Parathyroid adenoma (tissue), 2 donors: Measurements from ENCODE around the gene WWTR1.

Source experiments
- H2AFZ ChIP-seq: fragments of 300-600 bp; sonication (generic); one replicate; pipeline ENCODE4 v1.7.0; 2017; ENCODE audit warnings: antibody characterized with exemption, mild to moderate bottlenecking
- H3K27ac ChIP-seq: fragments of 300-600 bp; sonication (generic); one replicate; pipeline ENCODE4 v1.7.0; 2017
- H3K27me3 ChIP-seq: fragments of 300-600 bp; sonication (generic); one replicate; pipeline ENCODE4 v1.7.0; 2017; ENCODE audit warnings: low read length; ENCODE audit not compliant: control insufficient read depth, insufficient read depth
- H3K36me3 ChIP-seq: fragments of 300-600 bp; sonication (generic); one replicate; pipeline ENCODE4 v1.7.0; 2017; ENCODE audit warnings: low read length; ENCODE audit not compliant: control insufficient read depth, insufficient read depth
- H3K4me1 ChIP-seq: fragments of 300-600 bp; sonication (generic); one replicate; pipeline ENCODE4 v1.7.0; 2017; ENCODE audit warnings: control low read depth
- H3K4me2 ChIP-seq: fragments of 300-600 bp; sonication (generic); one replicate; pipeline ENCODE4 v1.7.0; 2017; ENCODE audit warnings: low read length
- H3K4me3 ChIP-seq: fragments of 300-600 bp; sonication (generic); one replicate; pipeline ENCODE4 v1.7.0; 2017; ENCODE audit warnings: low read depth, low read length
- H3K79me2 ChIP-seq: fragments of 300-600 bp; sonication (generic); one replicate; pipeline ENCODE4 v1.7.0; 2017; ENCODE audit warnings: control low read depth
- H3K9ac ChIP-seq: fragments of 300-600 bp; sonication (generic); one replicate; pipeline ENCODE4 v1.7.0; 2017; ENCODE audit warnings: mild to moderate bottlenecking
- H3K9me3 ChIP-seq: fragments of 300-600 bp; sonication (generic); one replicate; pipeline ENCODE4 v1.7.0; 2017; ENCODE audit warnings: low read length; ENCODE audit not compliant: control insufficient read depth
- CTCF ChIP-seq: fragments of 300-600 bp; sonication (generic); IDR thresholded peaks from one replicate; pipeline ENCODE4 v1.7.0; 2017; ENCODE audit warnings: antibody characterized with exemption, mild to moderate bottlenecking
- donor health status: primary hyperparathyroidism.

The WWTR1 gene

GRCh38 chr3:149646181-149646766 lies 11.6 kb downstream of the WWTR1 start:
- H2AFZ ChIP-seq, result no peak overlapping the region
- H3K79me2 ChIP-seq, result peaks cover 26% of the 10 kb centered on the region
- H3K27me3 ChIP-seq, result no peaks in the 10 kb centered on the region
- no peaks in the 10 kb centered on the region for H3K9me3 ChIP-seq
- H3K4me1 ChIP-seq, result peaks cover 11% of the 10 kb centered on the region
- H3K4me3 ChIP-seq, result no peak overlapping the region
- no peak overlapping the region for H3K27ac ChIP-seq
- TF ChIP-seq CTCF, result no peak
- no peak overlapping the region for H3K4me2 ChIP-seq
- no peak overlapping the region for H3K9ac ChIP-seq
- H3K36me3 ChIP-seq, result no peaks in the 10 kb centered on the region

- Histone ChIP-seq H3K79me2 (peaks cover 21% of the 10 kb centered on the region), H3K27me3 (no peaks in the 10 kb centered on the region), H3K4me2 (no peak overlapping the region), H3K4me1 (peaks cover 13% of the 10 kb centered on the region), H2AFZ (no peak overlapping the region), H3K27ac (no peak overlapping the region), H3K4me3 (no peak overlapping the region), H3K9me3 (no peaks in the 10 kb centered on the region), H3K36me3 (no peaks in the 10 kb centered on the region), H3K9ac (no peak overlapping the region)
- no peak for TF ChIP-seq CTCF
Observed at GRCh38 chr3:149643963-149644362, 13.9 kb downstream of the WWTR1 start.

GRCh38 chr3:149643482-149643798 lies 14.4 kb downstream of the WWTR1 start:
- Histone ChIP-seq H3K4me2 (no peak overlapping the region), H3K4me1 (peaks cover 15% of the 10 kb centered on the region), H3K36me3 (no peaks in the 10 kb centered on the region), H3K27ac (no peak overlapping the region), H2AFZ (no peak overlapping the region), H3K27me3 (no peaks in the 10 kb centered on the region), H3K79me2 (peaks cover 21% of the 10 kb centered on the region), H3K9ac (no peak overlapping the region), H3K4me3 (no peak overlapping the region), H3K9me3 (no peaks in the 10 kb centered on the region)
- no peak for TF ChIP-seq CTCF

- Histone ChIP-seq H3K36me3 (no peaks in the 10 kb centered on the region), H3K9ac (no peak overlapping the region), H3K27me3 (no peaks in the 10 kb centered on the region), H3K27ac (no peak overlapping the region), H3K4me2 (no peak overlapping the region), H3K9me3 (no peaks in the 10 kb centered on the region), H3K79me2 (peaks cover 24% of the 10 kb centered on the region), H3K4me1 (peaks cover 15% of the 10 kb centered on the region), H3K4me3 (no peak overlapping the region), H2AFZ (no peak overlapping the region)
- no peak for TF ChIP-seq CTCF
Observed at GRCh38 chr3:149640976-149641728, 16.7 kb downstream of the WWTR1 start.

- H3K27ac ChIP-seq, result peak overlapping the region; percentile 31
- H3K79me2 ChIP-seq, result peaks cover 36% of the 10 kb centered on the region
- H3K4me1 ChIP-seq, result peaks cover 23% of the 10 kb centered on the region
- H3K9me3 ChIP-seq, result no peaks in the 10 kb centered on the region
- no peak overlapping the region for H3K4me2 ChIP-seq
- no peak overlapping the region for H3K4me3 ChIP-seq
- H3K36me3 ChIP-seq, result no peaks in the 10 kb centered on the region
- H3K9ac ChIP-seq, result no peak overlapping the region
- no peaks in the 10 kb centered on the region for H3K27me3 ChIP-seq
- H2AFZ ChIP-seq, result peak overlapping the region; percentile 34
- TF ChIP-seq CTCF, result no peak
Observed at GRCh38 chr3:149639093-149639486, 18.7 kb downstream of the WWTR1 start.
